Mesendoderm (in vitro differentiated cells): ENCODE data around the gene TMEM221.

Experiments
- DNase-seq: peaks from one replicate; pipeline ENCODE4 v3.0.0; 2013
- H2AK5ac ChIP-seq: 2 replicates; pipeline ENCODE4 v1.6.1; 2013; ENCODE audit warnings: low read length, inconsistent platforms
- H2BK120ac ChIP-seq: 2 replicates; pipeline ENCODE4 v1.6.1; 2013; ENCODE audit warnings: low read depth, mild to moderate bottlenecking, low read length, moderate library complexity, mixed read lengths
- H2BK15ac ChIP-seq: replicated peaks from 2 replicates; pipeline ENCODE4 v1.6.1; 2013; ENCODE audit warnings: low read depth, mild to moderate bottlenecking, moderate library complexity
- H2BK5ac ChIP-seq: 2 replicates; pipeline ENCODE4 v1.6.1; 2013; ENCODE audit warnings: low read length, inconsistent platforms
- H3K18ac ChIP-seq: 2 replicates; pipeline ENCODE4 v1.6.1; 2013; ENCODE audit warnings: mild to moderate bottlenecking, low read length, mixed read lengths
- H3K23ac ChIP-seq: one replicate; pipeline ENCODE4 v1.6.1; 2013; ENCODE audit warnings: low read length
- H3K27ac ChIP-seq: 2 replicates; pipeline ENCODE4 v1.5.1; 2013; ENCODE audit warnings: low read depth, mild to moderate bottlenecking, inconsistent platforms, low read length, moderate library complexity
- H3K27me3 ChIP-seq: 2 replicates; pipeline ENCODE4 v1.6.1; 2013; ENCODE audit warnings: low read length, control low read depth, mild to moderate bottlenecking, inconsistent platforms; ENCODE audit not compliant: insufficient read depth, poor library complexity
- H3K36me3 ChIP-seq: 2 replicates; pipeline ENCODE4 v1.6.1; 2013; ENCODE audit warnings: low read length, inconsistent platforms; ENCODE audit not compliant: control insufficient read depth, insufficient read depth
- H3K4ac ChIP-seq: one replicate; pipeline ENCODE4 v1.6.1; 2013; ENCODE audit warnings: low read depth, mild to moderate bottlenecking, low read length, moderate library complexity
- H3K4me1 ChIP-seq: 2 replicates; pipeline ENCODE4 v1.6.1; 2013; ENCODE audit warnings: low read depth, low read length, inconsistent platforms; ENCODE audit not compliant: control insufficient read depth
- H3K4me2 ChIP-seq: 2 replicates; pipeline ENCODE4 v1.6.1; 2013; ENCODE audit warnings: low read length
- H3K4me3 ChIP-seq: 2 replicates; pipeline ENCODE4 v1.5.1; 2013; ENCODE audit warnings: mild to moderate bottlenecking, low read length
- H3K56ac ChIP-seq: one replicate; pipeline ENCODE4 v1.6.1; 2013; ENCODE audit warnings: low read length
- H3K79me1 ChIP-seq: 2 replicates; pipeline ENCODE4 v1.6.1; 2013; ENCODE audit warnings: low read length, inconsistent platforms
- H3K79me2 ChIP-seq: 2 replicates; pipeline ENCODE4 v1.6.1; 2013; ENCODE audit warnings: mild to moderate bottlenecking, low read length; ENCODE audit not compliant: control insufficient read depth, insufficient read depth
- H3K9ac ChIP-seq: 2 replicates; pipeline ENCODE4 v1.6.1; 2013; ENCODE audit warnings: low read length, inconsistent platforms
- H4K5ac ChIP-seq: one replicate; pipeline ENCODE4 v1.6.1; 2013; ENCODE audit warnings: low read length
- H4K8ac ChIP-seq: one replicate; pipeline ENCODE4 v1.6.1; 2013; ENCODE audit warnings: low read depth, mild to moderate bottlenecking, control low read depth, low read length, moderate library complexity
- WGBS: extraction: QIAGEN DNeasy Blood & Tissue Kit; methylation state at CpG from one replicate; pipeline ENCODE4 v1.1.7; 2013; ENCODE audit warnings: low lambda C conversion rate, missing lambda C conversion rate; ENCODE audit not compliant: insufficient coverage; ENCODE audit errors: extremely low coverage; 5-methylcytosine and 5-hydroxymethylcytosine counted together

Gene TMEM221

DNA sequence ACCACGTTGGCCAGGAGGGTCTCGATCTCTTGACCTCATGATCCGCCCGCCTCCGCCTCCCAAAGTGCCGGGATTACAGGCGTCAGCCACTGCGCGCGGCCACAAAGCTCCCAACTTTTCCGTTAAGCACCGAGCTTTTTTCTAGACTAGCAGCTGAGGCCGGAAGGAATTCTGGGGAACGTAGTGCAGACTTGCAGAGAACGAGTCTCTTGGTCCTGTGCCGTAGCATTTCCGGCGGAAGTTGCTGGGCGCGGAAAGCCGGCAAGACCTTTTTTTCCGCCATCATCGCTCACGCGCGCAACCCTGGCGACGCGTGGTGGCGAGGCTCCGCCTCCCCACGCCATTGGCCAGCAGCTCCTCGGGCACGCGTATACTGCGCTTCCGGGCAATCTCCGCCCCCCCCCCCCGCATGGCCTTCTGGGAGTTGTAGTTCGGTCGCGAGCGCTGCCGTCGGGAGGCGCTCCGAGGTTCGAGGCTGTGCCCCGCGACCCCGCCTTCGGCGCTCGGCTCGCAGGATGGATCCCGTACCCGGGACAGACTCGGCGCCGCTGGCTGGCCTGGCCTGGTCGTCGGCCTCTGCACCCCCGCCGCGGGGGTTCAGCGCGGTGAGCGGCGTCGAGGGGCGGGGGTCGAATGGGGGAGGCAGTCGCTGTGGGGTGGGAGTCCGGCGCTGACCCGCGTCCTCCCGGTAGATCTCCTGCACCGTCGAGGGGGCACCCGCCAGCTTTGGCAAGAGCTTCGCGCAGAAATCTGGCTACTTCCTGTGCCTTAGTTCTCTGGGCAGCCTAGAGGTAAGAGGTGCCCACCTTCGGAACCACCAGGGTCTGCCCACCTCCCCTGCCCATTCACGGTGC is 28.6 kb downstream of the TMEM221 start, which contains the start of gene MVB12A:
MVB12A (plus strand) TSS at position 427 of the 854 bp plus-strand sequence; CDS start at position 516, 89 bp downstream.
- peak within 1 kb of the TSS; percentile 11 for H3K18ac ChIP-seq
- H3K27me3 ChIP-seq = no peaks in the 10 kb centered on the region
- peak within 1 kb of the TSS; percentile 18 for H2AK5ac ChIP-seq
- no peak within 1 kb of the TSS for H2BK5ac ChIP-seq
- H3K79me2 ChIP-seq = no peaks in the 10 kb centered on the region
- H3K4me3 ChIP-seq = peak within 1 kb of the TSS; percentile 90
- H3K56ac ChIP-seq = peak within 1 kb of the TSS; percentile 89
- peak within 1 kb of the TSS; percentile 77 for H3K9ac ChIP-seq
- H2BK15ac ChIP-seq = no peak within 1 kb of the TSS
- H3K36me3 ChIP-seq = no peaks in the 10 kb centered on the region
- no CpG with 5 or more reads among the region's 85 CpGs for WGBS
- H3K79me1 ChIP-seq = no peaks in the 10 kb centered on the region
- peak within 1 kb of the TSS; percentile 91 for H3K4me2 ChIP-seq
- DNase-seq = peak; percentile 100
- H3K4me1 ChIP-seq = peaks cover 3% of the 10 kb centered on the region
- H4K8ac ChIP-seq = no peak within 1 kb of the TSS
- no peak within 1 kb of the TSS for H3K23ac ChIP-seq
- H3K27ac ChIP-seq = peak within 1 kb of the TSS; percentile 28
- H3K4ac ChIP-seq = peak within 1 kb of the TSS; percentile 48
- H2BK120ac ChIP-seq = no peak within 1 kb of the TSS
- H4K5ac ChIP-seq = no peak within 1 kb of the TSS

DNA sequence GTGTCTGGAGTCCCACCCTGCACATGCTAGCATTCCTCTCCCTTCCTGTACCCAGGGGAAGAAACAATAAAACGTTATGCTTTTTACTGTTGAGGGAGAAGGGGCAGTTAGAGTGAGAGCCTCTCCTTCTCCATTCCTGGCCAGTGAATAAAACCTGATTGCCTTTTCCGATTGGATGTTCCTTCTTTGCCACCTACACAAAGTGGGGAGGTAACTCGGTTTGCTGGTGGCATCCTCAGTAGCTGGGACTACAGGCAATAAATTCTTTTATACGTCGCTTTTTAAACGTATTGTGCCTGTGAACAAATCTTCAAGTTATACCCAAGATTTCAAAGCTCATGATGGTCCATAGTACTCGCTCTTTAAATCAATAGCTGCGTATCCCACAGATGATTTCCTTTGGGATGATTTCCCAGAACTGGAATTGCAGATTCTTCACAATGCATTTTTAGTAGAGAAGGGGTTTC is 29.3 kb downstream of the TMEM221 start:
- Histone ChIP-seq H2BK15ac (no peak overlapping the region), H3K27ac (peak overlapping the region; percentile 28), H3K4me1 (peaks cover 3% of the 10 kb centered on the region), H4K5ac (no peak overlapping the region), H3K79me2 (no peaks in the 10 kb centered on the region), H3K27me3 (no peaks in the 10 kb centered on the region), H3K9ac (peak overlapping the region; percentile 61), H3K36me3 (no peaks in the 10 kb centered on the region), H3K56ac (peak overlapping the region; percentile 63), H4K8ac (no peak overlapping the region), H2BK120ac (no peak overlapping the region), H3K4me2 (peak overlapping the region; percentile 44), H2AK5ac (no peak overlapping the region), H3K79me1 (no peaks in the 10 kb centered on the region), H3K4me3 (peak overlapping the region; percentile 21), H3K4ac (peak overlapping the region; percentile 48), H3K23ac (no peak overlapping the region), H3K18ac (peak overlapping the region; percentile 11), H2BK5ac (no peak overlapping the region)
- DNase-seq = no peak
- WGBS = no CpG with 5 or more reads among the region's 8 CpGs

DNA sequence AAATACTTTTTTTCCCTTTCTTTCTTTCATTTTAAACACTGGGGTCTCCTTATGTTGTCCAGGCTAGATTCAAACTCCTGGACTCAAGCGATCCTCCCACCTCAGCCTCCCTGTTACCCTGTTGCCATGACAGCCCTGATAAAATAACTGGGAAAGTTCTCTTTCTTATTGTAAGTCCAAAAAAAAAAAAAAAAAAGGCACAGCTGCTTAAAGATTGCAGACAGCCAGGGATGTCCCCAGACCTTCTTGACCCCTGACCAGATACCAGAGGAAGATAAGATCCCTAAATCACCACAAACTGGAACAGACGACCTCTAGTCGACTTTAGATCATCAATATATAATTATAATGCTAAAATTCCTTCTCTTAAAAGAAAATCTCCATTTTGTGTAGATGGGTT is 29.8 kb downstream of the TMEM221 start:
- no peaks in the 10 kb centered on the region for H3K79me1 ChIP-seq
- no peaks in the 10 kb centered on the region for H3K79me2 ChIP-seq
- no peak overlapping the region for H3K4me3 ChIP-seq
- no CpG with 5 or more reads among the region's 3 CpGs for WGBS
- H3K4ac ChIP-seq = no peak overlapping the region
- H2BK15ac ChIP-seq = no peak overlapping the region
- no peak overlapping the region for H4K8ac ChIP-seq
- no peak overlapping the region for H3K4me2 ChIP-seq
- peak; percentile 20 for DNase-seq
- H3K4me1 ChIP-seq = peaks cover 3% of the 10 kb centered on the region
- no peak overlapping the region for H2BK120ac ChIP-seq
- no peaks in the 10 kb centered on the region for H3K36me3 ChIP-seq
- H3K27ac ChIP-seq = no peak overlapping the region
- no peak overlapping the region for H3K56ac ChIP-seq
- H4K5ac ChIP-seq = no peak overlapping the region
- H2BK5ac ChIP-seq = no peak overlapping the region
- H3K18ac ChIP-seq = no peak overlapping the region
- no peak overlapping the region for H2AK5ac ChIP-seq
- peak overlapping the region; percentile 61 for H3K9ac ChIP-seq
- no peaks in the 10 kb centered on the region for H3K27me3 ChIP-seq
- H3K23ac ChIP-seq = no peak overlapping the region

- no peak overlapping the region for H3K4me2 ChIP-seq
- H3K27ac ChIP-seq = no peak overlapping the region
- H2BK120ac ChIP-seq = no peak overlapping the region
- no peaks in the 10 kb centered on the region for H3K79me1 ChIP-seq
- no peak overlapping the region for H3K9ac ChIP-seq
- H3K56ac ChIP-seq = peak overlapping the region; percentile 78
- H4K5ac ChIP-seq = no peak overlapping the region
- no peak overlapping the region for H3K4ac ChIP-seq
- no peak overlapping the region for H2BK15ac ChIP-seq
- no peak overlapping the region for H2AK5ac ChIP-seq
- H3K36me3 ChIP-seq = no peaks in the 10 kb centered on the region
- H3K18ac ChIP-seq = no peak overlapping the region
- H3K4me1 ChIP-seq = peaks cover 3% of the 10 kb centered on the region
- peak; percentile 66 for DNase-seq
- H3K4me3 ChIP-seq = no peak overlapping the region
- H3K23ac ChIP-seq = no peak overlapping the region
- H4K8ac ChIP-seq = no peak overlapping the region
- H2BK5ac ChIP-seq = no peak overlapping the region
- no peaks in the 10 kb centered on the region for H3K27me3 ChIP-seq
- no peaks in the 10 kb centered on the region for H3K79me2 ChIP-seq
- WGBS = no CpG with 5 or more reads among the region's 6 CpGs
Measured at GRCh38 chr19:17415121-17415520, 33.3 kb downstream of the TMEM221 start.

DNA sequence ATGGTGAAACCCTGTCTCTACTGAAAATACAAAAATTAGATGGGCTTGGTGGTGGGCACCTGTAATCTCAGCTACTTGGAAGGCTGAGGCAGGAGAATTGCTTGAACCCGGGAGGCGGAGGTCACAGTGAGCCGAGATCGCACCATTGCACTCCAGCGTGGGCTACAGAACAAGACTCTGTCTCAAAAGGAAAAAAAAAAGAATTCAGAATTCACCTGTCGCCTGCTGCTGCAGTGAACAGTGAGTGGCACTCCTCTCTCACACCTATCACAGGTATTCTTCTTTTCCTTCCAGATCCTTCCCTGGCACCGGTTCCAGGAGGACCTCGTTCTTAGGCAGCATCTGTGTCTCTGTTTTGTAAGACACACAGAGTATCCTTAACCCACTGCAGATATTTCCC is 34.4 kb downstream of the TMEM221 start:
- Histone ChIP-seq H2BK5ac (no peak overlapping the region), H3K4ac (no peak overlapping the region), H3K36me3 (no peaks in the 10 kb centered on the region), H3K27me3 (no peaks in the 10 kb centered on the region), H3K56ac (no peak overlapping the region), H4K5ac (no peak overlapping the region), H3K79me1 (no peaks in the 10 kb centered on the region), H4K8ac (no peak overlapping the region), H3K4me3 (no peak overlapping the region), H3K4me1 (peaks cover 3% of the 10 kb centered on the region), H3K23ac (no peak overlapping the region), H3K27ac (no peak overlapping the region), H3K79me2 (no peaks in the 10 kb centered on the region), H3K18ac (no peak overlapping the region), H2BK120ac (no peak overlapping the region), H2AK5ac (no peak overlapping the region), H3K4me2 (no peak overlapping the region), H3K9ac (no peak overlapping the region), H2BK15ac (no peak overlapping the region)
- DNase-seq = no peak
- no CpG with 5 or more reads among the region's 8 CpGs for WGBS
